Right lobe of liver (tissue), 4 donors: ENCODE data around the gene MYOM1.

ENCODE experiments used
- CTCF ChIP-seq, 4 donors: fragments of 200-600 bp in 3 of 4; fragments of 450-650 bp in 1 of 4; IDR thresholded peaks; one replicate each; pipeline versions ENCODE4 v1.5.1 to v1.8.0; 2016 to 2022; ENCODE audit warnings: antibody characterized with exemption in 4 of 4, mild to moderate bottlenecking in 2 of 4
- POLR2A ChIP-seq: fragments of 450-650 bp; IDR thresholded peaks from one replicate; pipeline ENCODE4 v1.6.1; 2017; ENCODE audit warnings: antibody characterized with exemption, mild to moderate bottlenecking
- donor health status: DM: no; HTN: no; CAD: no.
- donor health status: DM: no; HTN: no; CAD: no.
- donor health status: DM: no; HTN: yes; CAD: no.

GRCh38 chr18:3171631-3172030 lies 48.1 kb downstream of the MYOM1 start:
- TF ChIP-seq CTCF (IDR thresholded peaks at IDR 0.05), result no peak
- TF ChIP-seq POLR2A, result no peak
